NCI-H2029 (cell line): ENCODE measurements around the gene DYNLL1.
"Not testable (repeated sequence)": the region's sequence is repeated elsewhere in the genome, so short reads cannot be mapped to it uniquely, and the experiment has no call there.

Experiments used
- DNase-seq: peaks from one replicate; lab custom pipeline; 2025; lab: John Stamatoyannopoulos, UW

DYNLL1 gene

DNA sequence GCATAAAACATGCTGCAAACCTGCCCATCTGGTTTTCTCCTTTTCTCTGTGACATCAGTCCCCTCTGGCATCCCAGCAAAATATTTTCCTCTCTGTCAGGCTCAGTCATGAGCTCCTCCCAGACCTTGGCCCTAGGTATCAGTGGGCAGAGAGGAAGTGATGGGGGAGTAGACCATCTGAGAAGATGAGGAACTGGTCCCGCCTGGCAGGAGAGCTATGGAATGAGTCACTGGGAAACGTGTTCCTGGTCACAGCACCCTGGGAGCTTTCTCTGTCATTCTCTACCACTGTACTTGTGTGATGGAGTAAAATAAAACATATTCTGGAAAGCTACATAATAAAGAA lies 21.3 kb upstream of the DYNLL1 start:
- no peak for DNase-seq

DNA sequence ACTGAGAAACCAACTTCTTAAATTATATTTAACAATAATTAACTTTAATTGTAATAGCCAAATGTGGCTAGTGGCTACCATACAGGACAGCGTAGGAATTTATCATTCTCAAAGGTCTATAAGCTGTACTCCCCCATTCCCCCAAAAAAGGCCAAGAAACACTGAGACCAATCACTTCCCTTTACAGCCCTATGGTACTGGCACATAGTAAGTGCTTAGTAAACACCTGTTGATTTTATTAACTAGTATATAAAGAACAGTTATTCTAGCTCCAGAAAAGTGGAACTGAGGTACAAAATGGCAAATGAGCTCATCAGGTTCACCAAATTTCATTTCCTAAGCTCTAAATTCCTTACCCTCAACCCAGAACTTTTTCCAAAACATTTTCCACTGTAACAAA lies 20.3 kb upstream of the DYNLL1 start:
- DNase-seq, result no peak

DNA sequence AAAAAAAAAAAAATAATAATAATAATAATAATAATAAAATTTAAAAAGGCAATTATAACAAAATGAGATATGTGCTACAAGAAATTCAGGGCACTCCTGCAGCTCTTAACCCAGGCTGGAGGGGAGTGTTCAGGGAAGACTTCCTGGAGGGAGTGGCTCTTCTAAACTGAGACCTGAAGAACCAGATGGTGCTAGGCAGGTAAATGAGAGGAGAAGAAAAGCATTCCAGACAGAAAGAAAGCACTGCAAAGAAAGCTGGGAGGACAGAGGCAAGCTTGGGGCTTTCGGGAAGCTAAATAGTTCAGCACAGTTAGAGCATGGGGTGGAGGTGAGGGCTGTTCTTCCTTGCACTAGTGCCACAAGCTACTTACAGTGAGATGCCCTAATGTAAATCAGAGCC lies 16.5 kb upstream of the DYNLL1 start:
- DNase-seq, result no peak

DNA sequence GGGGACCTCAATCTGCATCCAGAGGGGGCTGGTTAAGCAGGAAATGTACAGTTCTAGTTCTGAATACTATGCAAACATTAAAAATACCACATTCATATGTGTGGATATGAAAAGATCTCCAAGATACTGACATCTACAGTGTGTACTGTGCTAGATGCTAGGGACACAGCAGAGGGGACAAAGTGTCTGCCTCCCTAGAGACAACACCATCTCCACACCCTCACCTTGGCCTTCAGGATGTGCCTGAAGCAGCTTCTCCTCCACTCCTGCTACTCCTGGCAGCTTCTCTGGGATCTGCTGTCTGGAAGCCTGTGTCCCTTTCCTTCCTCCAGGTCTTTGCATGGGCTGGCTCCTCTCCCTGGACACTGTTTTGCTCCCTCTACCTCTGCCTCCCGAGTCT lies 15.7 kb upstream of the DYNLL1 start:
- DNase-seq, result no peak

DNA sequence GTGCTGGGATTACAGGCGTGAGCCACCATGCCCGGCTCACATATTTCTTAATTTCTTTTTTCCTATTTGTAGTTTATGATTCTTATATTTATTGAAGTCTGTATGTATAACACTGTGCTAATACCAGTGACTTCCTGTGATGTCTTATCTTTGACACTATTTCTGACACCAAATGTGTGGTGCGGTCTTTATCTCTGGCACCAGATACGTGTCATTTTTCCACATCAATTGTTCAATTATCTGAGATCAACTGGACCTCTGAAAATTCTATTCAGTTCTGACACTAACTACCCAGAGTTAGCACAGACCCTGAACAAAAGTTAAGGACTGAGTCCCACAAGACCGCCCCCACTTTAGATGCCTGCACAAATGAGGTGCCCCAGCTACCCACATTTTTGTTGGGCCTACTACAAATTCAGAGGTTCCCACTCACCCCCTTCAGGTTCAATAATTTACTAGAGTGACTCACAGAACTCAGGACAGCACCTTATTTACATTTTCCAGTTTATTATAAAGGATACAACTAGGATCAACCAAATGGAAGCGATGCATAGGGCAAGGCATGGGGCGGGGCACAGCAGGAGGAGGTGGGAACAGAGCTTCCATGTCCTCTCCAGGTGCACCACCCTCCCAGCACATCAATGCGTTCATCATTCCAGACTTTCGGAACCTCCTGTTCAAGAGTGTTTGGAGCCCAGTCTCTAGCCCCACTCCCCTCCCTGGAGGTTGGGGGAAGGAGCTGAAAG lies 14.7 kb upstream of the DYNLL1 start:
- DNase-seq, result no peak

DNA sequence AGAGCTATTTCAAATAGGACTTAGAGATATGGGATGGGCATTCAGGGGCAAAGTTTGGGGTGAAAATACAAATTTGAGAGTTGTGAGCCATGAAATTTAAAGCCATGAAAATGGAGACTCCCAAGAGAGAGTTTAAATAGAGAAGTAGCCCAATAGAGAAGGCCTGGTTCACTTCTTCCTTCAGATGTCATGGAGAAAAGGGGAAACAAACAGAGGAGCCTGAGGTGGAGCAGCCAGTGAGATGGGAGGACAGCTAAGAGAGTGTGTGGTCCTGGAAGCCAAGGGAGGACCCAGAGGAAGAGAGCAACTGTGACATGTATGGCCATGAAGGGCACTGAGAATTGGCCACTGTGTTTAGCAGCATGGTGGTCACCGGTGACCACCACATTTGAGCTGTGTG lies 12.3 kb upstream of the DYNLL1 start:
- no peak for DNase-seq

DNA sequence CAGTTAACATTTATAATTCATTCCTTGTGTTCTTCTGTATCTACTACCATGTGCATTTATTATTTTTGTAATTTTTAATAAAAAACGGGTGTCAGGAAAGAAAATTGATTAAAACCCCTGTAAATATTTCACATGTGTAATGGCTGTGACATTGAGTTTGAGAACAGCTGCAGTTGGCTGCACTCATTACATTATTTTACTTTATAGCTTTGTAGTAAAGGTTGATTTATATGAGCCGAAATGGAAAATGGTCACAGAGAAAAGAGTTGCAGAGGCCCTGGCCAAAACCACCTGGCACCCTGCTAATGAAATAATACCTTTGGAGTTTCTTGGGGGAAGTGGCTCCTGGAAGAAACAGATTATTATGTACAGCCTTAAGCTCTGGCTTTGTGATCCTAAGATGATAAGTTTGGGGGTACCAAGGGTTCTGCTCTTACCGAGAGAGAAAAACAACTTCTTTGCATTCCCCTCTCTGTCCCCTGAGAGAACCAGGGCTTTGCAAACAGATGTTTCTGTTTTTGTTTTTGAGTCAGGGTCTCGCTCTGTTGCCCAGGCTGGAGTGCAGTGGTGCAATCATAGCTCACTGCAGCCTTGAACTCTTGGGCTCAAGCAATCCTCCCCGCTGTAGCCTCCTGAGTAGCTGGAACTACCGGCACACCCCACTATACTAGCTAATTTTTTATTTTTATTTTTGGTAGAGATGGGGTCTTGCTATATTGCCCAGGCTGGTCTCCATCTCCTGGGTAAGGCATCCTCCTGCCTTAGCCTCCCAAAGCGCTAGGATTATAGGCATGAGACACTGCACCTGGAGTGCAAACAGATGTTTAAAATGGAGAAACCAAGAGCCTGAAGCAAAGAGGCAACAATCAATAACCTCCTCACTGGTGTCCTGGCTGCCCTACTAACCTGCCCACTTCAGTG lies 9.7 kb upstream of the DYNLL1 start:
- no peak for DNase-seq

DNA sequence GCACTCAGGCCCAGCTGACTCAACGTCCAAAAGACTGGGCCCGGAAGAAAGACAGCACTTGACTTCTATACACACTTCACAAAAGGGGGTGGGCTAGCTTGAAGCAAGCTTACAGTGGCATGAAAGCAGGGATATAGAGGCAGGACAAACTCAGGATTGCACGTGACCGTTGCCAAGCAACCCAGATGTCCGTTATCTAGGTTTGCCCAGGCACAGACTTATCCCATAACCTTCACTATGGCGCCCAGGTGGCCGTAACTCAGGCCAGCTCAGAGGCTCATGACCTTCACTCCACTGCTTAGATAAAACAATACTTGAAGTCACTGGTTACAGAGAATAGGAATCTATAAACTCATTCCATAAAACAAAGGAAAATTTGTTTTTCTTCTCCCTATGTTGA lies 8.4 kb upstream of the DYNLL1 start:
- DNase-seq, result not testable (repeated sequence)

DNA sequence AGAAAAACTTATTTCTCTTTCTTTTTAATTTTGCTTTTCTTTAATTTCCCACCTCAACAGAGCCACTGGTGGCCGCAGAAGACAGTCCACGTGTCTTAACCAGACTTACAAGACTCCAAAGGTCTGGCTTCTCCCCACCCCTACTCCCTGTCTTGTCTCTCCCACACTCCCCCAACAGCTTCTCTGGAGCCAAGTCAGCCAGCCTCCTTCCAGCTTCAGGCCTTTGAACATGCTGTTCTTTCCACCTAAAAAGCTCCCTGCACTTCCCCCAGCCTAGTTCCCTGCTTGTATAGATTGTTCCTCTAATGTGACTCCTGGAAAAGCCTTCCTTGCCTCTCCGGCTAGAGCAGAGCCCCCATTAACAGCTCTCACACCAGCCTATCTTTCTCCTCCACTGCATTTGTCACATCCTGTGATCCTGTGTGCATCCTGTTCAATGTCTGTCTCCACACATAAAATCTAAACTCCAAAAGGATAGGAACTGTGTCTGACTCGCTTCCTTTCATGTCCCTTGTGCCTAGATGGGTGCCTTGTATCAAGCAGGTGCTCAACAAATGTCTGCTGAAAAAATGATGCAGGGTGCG lies 7.8 kb upstream of the DYNLL1 start:
- DNase-seq, result no peak

DNA sequence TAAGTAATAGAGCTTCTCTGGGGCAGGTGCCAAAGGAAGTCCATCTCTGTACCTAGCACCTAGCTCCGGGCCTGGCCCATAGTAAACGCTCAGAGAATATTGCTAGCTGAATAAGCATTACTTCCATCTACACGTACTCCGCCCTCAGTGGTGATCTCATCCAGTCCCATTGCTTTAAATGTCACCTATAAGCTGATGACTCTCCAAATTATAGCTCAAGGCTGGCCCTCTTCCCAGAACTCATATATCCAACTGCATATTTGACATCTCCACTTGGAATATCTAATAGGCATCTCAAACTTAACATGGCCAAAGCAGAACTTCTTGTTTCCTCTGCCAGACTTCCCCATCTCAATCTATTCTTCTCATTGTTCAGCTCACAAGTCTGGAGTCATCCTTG lies 6.9 kb upstream of the DYNLL1 start:
- DNase-seq, result no peak

DNA sequence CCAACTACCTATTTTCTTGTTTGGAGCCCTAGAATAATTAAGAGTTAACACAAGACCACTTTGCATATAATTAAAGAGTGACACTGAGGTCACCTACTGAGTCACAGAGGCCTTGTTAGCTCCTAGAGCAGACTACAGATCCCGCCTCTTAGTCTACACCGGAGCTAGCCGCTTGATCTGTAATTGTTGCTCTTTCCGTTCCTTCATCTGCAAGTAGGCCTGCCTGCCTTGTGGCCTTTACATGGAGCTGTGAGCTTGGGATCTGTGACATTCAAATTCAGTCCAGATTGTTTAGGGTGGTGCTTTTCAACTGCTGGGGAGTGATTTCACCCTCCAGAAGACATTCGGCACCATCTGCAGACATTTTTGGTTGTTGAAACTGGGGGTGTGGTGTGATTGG lies 5.6 kb upstream of the DYNLL1 start:
- no peak for DNase-seq

DNA sequence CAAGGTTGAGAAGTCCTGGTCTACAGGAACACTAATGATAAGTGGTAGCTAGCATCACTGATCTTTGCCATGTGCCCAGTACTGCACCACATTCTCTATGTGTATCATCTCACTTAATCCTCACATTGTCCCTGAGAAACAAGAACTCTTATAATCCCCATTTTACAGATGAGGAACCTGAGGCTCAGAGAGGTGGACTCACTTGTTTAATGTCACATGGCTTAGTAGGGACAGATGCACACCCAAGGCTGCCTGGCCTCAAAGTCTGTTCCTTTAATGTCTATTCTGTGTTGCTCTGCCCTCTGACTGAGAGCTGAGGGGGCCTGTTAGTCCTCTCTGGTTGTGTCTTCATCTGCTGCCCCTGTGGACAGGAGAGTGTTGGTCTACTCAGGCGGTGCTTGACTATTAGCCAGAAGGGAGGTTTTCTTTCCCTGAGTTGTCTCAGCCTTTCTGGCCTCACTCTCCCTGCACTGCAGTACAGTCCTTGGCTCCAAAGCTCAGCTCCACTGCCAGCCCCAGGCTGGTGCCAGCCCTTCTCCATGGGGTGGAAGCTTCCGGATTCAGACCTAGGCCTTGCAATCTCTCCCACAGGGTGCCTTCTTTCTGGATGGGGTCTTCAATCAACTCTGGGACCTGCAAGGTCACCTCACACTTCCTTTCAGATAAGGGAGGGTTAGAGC lies 4.9 kb upstream of the DYNLL1 start:
- DNase-seq, result no peak

DNA sequence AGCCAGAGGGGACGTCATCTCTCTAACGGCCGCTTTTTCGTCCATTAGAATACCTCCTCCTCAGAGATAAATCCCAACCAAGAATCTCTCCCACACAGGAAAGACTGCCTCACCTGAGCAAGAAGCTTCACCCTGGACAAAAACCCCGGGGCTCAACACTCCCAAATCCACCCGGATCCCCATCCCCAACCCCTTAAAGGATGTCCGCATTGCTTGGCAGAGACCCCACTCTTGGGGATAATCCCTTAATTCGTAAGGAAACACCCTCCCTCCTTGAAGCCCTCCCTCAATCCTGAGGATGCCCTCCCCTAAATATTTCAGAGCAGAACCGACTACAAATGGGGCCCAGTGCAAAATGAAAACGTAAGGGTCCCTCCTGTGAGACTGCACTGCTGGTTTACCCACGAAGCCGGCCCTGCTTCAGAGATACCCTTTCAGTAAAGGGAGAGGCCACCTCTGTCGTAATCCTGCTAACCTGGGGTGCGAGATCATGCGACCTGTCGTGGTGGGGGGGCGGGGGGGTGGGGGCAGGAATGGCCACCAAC lies 655 bp upstream of the DYNLL1 start:
- DNase-seq, result no peak

DNA sequence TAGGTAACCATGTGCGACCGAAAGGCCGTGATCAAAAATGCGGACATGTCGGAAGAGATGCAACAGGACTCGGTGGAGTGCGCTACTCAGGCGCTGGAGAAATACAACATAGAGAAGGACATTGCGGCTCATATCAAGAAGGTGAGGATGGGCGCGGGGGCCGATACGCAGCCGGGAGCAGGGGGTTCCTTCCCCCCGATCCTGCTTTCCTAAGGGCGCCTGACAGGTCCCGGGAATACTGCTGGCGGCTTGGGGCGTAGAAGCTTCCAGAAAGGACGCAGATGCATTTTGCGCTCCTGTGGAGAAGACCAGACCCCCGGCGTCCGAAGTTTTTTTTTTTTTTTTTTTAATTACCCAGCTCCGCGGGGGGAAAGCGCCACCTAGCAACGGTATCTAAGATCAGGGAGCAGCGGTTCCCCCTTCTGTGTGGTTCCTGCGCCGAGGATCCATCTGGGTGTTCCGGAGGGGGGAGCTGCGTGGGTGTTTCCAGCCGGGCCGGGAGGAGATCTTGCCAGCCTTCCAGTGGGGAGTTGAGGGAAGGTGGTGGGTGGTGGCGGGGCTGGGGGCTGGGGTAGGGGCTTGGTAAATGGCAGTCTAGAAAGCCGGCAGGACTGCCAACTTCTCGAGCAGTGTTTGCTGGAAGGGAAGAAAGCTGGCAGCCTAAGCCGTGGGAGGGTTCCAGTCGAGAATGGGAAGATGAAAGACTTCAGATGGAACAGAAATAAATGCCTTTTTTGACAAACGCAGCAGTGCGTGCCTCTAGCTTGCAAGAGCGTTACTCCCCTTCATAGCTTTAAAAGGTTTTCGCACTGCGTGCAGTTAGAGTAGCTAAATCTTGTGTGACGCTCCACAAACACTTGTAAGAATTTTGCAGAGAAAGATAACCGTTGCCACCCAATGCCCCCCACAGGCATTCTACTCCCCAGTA lies 764 bp downstream of the DYNLL1 start:
- DNase-seq, result no peak

DNA sequence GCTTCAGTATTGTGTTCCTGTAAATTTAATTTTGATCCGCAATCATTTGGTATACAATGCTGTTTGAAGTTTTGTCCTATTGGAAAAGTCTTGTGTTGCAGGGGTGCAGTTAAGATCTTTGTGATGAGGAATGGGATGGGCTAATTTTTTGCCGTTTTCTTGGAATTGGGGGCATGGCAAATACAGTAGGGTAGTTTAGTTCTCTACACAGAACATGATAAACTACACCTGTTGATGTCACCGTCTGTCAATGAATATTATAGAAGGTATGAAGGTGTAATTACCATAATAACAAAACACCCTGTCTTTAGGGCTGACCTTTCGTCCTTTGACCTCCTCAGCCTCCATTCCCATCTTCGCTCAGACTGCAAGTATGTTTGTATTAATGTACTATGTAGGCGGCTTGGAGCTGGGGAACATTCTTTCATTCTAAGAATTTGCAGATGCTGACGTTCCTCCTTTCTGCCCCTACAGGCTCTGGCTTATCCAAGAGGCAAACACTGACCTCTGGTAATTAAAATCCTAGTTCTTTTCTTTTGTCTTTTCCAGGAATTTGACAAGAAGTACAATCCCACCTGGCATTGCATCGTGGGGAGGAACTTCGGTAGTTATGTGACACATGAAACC lies 1.7 kb downstream of the DYNLL1 start:
- DNase-seq, result no peak

DNA sequence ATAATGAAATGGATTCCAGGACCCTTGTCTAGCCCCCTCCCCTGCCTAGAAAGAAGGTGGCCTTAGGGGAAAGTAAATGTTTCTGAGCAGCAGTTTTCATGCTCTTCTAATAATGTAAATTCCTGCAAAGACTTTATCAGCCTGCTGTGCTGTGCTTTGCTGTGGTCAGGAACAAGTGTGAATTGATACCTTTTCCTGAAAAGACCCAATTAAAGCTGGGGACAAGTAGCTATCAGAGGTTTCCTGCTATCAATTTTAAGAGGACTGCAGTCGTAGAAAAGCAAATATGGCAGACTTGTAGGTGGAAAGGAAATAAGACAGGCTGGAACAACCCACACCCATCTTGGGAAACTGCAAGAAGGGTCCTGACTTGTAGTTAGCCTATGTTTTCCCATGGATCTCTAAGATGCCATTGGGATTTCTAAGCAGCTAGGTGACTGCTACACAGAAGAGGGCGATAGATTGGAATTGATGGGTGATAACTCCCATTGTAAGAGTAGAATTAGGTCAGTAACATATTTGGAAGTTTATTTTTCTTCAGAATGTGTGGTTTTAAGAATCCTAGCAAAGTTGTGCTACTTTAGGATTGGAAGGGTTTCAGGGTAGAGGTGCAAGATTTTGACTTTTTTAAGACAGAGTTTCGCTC lies 3.1 kb downstream of the DYNLL1 start:
- DNase-seq, result no peak

DNA sequence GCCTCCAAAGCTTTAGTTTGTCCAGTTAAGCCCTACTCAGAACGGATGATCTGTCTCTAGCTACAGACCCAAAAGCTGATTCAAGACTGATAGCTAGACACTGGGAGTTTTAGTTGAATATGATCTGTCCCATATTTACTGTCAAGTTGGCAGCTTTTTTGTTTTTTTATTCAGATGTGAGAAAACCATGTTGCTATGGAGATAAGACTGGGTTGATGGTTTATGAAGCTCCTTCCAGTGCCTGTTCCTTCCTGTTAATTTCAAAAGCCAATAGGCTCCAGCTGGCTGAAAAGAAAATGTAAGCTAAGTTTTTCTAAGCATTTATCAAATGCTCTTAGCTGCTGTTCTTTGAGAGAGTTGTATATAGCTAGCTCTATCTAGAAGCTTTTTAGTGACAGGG lies 4.7 kb downstream of the DYNLL1 start:
- no peak for DNase-seq

DNA sequence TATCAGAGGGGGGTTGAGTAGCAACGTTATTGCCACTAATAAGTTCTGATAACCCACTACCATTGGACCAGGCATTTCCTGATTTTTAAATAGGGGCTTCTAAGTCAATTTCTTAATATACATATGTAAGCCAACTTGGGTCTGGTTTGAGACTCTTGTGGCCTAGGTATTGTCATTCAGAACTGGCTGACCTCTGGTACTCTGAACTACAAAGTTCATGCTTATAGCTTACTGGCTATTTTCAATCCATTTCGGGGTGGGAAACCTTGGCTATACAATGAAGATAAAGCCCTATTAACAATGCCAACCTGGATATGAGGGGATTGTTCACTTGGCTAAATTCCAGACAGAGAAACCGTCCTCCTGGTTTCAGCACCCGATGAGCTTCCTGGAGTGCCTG lies 8.7 kb downstream of the DYNLL1 start:
- DNase-seq, result no peak

DNA sequence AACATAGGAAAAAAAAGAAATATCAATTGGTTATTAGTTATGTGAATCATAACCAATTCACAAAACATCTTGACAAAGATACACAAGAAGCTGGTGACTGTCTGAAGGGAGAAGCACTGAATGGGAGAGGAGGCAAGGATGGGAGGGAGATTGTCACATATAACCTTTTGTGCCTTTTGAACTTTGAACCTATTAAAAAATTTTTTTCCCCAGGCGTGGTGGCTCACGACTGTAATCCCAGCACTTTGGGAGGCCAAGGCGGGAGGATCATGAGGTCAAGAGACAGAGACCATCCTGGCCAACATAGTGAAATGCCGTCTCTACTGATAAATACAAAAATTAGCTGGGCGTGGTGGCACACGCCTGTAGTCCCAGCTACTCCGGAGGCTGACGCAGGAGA lies 12.6 kb downstream of the DYNLL1 start:
- DNase-seq, result no peak

DNA sequence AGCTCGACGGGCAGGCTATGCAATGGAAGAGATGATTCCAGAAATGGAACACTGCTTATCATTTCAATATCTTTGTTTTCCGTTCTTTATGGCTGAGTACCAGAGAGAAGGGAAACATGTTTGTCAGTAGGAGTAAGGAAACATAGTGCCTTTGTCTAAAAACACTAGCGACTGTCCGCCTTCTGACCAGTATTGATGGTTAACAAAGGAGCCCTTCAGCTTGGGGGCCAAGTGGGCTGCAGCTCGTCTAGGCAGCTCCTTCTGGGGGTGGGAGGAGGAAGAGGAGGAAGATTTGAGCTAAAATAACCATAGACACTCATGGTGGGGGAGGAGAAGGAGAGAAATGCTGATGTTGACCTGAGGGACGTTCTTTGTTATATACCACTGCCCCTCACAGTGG lies 18.1 kb downstream of the DYNLL1 start:
- DNase-seq, result no peak
